Fibroblast of the aortic adventitia (primary cell): ENCODE results near the gene CD53. TPM values are rescaled to one million over a fixed set of nuclear protein-coding genes. Genes with fewer than 3 reads are reported as not detected.

ENCODE experiments used
- DNase-seq: peaks from one replicate; pipeline ENCODE4 v3.0.0-alpha.2; 2010; ENCODE audit warnings: low read depth
- H3K4me3 ChIP-seq: 2 replicates; pipeline ENCODE4 v1.5.1; 2011; ENCODE audit warnings: low read depth, mild to moderate bottlenecking, control low read depth, low read length, moderate library complexity
- total RNA-seq: library from RNA; depleted of rRNA; stranded (reverse); fragments of >200 nt; gene quantifications from 2 replicates; pipeline ENCODE4 v1.2.3, GENCODE V29; 2012; ENCODE audit warnings: low replicate concordance
- TF ChIP-seq, protein P1 (sequence below): IDR thresholded peaks from 2 replicates; pipeline ENCODE4 v1.5.1; 2011; ENCODE audit warnings: mild to moderate bottlenecking, low read length, control low read depth, inconsistent platforms; ENCODE audit not compliant: insufficient read depth

The CD53 gene
- total RNA-seq, 1 donor: not detected

DNA sequence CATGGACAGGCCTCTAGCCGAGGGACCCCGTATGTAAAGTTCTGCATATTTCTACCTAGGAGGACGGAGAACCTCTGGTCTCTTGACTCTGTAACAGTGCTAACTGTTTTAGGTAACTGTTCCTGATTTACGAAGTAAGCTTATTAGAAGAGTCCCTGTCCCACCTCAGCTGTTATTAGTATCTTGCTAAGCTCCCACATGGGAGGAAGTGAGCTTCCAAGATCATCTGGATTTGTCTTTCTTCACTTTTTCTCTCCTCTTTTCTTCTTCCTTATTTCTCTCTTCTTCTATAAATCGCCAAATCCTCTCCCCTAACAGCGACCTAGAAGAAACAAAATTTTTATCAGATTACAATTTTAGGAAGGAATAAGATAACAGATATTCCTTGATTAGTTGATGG is 4.4 kb downstream of the CD53 start:
- no peak overlapping the region for H3K4me3 ChIP-seq
- TF ChIP-seq, protein P1, sequence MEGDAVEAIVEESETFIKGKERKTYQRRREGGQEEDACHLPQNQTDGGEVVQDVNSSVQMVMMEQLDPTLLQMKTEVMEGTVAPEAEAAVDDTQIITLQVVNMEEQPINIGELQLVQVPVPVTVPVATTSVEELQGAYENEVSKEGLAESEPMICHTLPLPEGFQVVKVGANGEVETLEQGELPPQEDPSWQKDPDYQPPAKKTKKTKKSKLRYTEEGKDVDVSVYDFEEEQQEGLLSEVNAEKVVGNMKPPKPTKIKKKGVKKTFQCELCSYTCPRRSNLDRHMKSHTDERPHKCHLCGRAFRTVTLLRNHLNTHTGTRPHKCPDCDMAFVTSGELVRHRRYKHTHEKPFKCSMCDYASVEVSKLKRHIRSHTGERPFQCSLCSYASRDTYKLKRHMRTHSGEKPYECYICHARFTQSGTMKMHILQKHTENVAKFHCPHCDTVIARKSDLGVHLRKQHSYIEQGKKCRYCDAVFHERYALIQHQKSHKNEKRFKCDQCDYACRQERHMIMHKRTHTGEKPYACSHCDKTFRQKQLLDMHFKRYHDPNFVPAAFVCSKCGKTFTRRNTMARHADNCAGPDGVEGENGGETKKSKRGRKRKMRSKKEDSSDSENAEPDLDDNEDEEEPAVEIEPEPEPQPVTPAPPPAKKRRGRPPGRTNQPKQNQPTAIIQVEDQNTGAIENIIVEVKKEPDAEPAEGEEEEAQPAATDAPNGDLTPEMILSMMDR: no peak
- no peak for DNase-seq

DNA sequence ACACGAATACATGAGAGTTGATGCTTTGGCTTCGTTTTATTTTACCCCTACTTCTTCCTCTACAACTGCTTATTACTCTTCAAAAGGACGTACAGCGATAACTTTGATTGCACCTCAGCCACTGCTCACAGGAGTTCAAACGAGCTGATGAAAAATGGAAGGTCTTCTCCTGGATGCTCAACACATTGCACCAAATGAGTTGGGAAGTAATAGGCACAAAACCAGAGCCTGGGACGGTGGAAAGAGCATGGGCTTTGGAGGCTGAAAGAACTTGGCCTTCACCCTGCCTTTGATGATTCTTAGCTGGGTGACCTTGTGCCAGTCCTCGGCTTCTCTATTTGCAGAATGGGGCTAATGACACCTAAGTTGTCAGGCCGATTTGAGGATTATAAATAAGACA is 4.8 kb downstream of the CD53 start:
- TF ChIP-seq, protein P1: no peak
- DNase-seq: no peak

DNA sequence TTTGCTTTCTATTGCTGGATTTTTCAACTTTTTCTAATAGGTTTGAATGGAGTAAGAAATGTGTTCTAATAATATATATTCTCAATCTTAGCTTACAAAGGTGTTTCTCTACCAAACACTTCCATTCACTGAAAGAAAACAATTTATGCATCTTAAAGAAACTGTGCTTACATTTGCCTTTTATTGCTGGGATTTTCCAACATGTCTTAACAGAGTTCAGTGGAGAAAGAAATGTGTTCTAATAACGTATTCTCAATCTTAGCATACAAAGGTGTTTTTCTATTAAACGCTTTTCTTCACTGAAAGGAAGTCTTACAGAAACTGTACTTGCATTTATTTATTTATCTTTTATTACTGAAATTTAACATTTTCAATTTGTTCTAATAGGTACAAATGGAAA is 5.6 kb downstream of the CD53 start:
- no peak for DNase-seq
- no peak overlapping the region for H3K4me3 ChIP-seq
- TF ChIP-seq, protein P1: no peak

More for the DNA sequence above, 4.8 kb downstream of the CD53 start:
- no peak overlapping the region for H3K4me3 ChIP-seq

DNA sequence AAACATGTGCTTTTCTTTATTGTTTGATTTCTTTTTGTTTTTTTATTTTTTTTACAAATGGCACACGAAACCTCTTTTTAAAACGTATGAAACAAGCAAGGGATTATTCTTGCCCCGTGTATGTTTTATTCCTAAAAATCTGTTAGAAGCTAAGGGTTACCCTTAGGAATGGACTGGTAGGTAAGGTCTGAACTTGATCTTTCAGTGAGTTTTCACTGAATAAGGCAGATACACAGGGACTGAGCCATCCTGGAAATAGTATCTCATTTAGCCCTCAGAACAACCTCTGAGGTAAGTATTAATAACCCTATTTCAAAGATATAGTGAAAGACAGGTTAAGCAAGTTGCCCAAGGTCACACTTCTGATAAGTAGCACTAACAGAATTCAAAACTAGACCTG is 6.0 kb downstream of the CD53 start:
- DNase-seq: no peak
- no peak overlapping the region for H3K4me3 ChIP-seq
- TF ChIP-seq, protein P1: no peak

DNA sequence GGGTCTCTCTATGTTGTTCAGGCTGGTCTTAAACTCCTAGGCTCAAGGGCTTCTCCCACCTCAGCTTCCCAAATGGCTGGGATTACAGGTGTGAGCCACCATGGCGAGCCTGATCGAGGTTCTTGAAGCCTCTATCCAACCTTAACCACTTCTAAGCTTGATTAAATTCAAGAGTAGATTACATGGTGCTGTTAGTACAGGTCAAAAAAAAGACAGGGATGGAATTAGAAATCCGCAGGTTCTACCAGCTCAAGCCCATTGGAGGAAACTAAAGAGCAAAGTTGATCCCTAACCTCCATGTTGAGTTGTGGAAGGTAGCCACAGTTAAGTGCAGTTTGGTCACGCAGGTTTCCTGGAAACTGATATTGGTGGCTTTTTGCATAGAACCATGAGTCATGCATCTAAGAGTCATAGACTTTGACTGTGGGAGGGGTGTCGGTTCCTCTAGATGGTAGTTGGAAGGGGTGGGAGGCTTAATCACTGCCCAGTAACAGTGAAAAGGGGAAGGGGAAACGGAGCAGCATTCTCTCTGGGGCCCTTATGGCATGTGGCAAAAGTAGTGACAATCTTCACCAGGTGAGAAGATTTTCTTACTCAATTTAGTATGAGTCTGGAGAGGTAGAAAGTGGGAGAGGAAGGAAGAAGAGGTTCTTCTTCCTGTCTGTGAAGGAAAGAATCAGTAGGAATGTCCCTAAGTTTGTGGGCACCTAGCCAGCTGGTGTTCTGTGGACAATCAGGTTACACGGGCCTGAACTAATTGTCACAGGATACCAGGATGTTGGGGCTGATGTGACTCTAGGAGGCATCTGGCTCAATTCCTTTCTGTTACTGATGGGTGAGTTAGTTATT is 7.0 kb downstream of the CD53 start:
- no peak overlapping the region for H3K4me3 ChIP-seq
- no peak for DNase-seq
- TF ChIP-seq, protein P1: no peak

DNA sequence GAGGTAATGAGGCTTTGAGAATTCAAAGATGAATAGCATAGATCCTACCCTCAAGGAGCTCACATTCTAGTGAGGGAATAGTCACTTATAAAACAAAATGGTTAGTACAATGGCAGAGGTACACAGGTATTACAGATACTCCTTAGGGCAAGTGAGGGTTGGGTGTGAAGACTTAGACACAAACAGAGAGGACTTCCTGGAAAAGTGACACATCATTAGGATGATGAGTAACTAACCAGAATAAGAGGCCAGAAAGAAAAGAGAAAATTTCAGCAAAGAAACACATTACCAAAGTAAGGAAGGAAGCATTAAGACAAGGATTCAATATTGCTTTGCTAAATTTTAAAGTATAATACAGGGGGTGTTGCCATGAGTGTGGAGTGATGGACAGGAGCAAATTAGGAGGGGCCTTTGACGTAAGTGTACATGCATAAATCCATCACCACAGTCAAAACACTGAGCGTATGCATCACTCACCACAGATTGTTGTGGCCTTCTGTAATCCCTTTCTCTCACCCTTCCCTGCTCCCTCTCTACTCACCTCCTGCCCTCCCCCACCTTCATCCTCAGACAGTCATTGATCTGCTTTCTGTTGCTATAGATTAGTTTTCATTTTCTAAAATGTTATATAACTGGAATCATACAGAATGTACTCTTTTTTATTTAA is 7.9 kb downstream of the CD53 start:
- TF ChIP-seq, protein P1: no peak

More for the DNA sequence above, 7.9 kb downstream of the CD53 start:
- no peak for DNase-seq
- H3K4me3 ChIP-seq: no peak overlapping the region
